NCI-H1105 treated with DMSO at 0.1 percent for 48 hours (cell line): ENCODE measurements around the gene HMSD.

Source experiments
- DNase-seq: peaks from one replicate; lab custom pipeline; 2025; lab: John Stamatoyannopoulos, UW

The HMSD gene

DNA sequence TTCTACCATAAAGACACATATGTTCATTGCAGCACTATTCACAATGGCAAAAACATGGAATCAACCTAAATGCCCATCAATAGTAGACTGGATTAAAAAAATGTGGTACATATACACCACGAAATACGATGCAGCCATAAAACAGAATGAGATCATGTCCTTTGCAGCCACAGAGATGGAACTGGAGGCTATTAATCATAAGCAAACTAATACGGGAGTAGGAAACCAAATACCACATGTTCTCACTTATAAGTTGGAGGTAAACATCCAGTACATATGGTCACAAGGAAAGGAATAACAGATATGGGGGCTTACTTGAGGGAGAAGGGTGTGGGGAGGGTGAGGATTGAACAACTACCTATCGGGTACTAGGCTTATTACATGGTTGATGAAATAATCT is 7.7 kb downstream of the HMSD start:
- DNase-seq: no peak

DNA sequence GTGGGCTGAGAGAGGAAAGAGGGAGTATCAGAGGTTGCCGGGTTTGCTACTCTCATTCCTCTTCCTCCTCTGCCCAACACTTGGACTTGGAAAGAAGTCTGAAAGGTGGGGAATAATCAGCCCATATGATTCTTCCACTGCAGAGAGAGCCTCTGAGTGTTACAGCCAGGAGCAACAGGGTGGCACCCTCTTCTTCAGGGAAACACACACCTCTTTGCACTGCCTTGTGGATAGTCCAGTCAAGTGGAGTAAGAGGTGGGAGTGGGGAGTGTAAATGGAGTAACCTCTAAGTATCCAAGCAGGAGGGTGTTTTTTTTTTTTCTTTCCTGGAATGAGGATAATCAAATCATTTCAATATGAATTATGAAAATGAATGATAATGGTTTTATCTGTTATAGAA is 11.8 kb downstream of the HMSD start:
- no peak for DNase-seq

DNA sequence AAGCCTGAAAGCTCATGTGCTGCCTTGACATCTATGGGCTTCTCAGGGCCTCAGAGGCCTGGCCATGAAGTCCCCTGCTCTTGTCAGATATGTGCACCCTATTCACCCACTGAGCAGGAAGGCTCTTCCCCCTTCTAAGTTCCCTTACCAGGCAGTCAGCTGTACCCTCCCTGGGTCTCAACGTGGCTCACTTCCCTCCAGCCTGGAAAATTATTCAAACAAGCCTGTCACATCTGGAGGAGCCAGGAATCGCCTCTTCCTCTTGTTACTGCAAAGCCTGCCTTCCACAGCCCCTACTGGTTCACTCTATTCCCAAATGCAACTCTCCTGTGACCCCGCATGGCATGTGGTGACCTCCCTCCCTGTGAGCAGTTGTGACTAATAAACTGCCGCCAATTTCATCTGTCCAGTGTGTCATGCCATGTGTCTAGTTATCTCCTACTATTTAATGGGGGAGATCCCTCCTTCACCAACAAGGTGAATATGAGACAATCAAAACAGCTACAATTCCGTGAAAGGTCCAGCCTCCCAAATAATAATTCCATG is 12.4 kb downstream of the HMSD start:
- no peak for DNase-seq

DNA sequence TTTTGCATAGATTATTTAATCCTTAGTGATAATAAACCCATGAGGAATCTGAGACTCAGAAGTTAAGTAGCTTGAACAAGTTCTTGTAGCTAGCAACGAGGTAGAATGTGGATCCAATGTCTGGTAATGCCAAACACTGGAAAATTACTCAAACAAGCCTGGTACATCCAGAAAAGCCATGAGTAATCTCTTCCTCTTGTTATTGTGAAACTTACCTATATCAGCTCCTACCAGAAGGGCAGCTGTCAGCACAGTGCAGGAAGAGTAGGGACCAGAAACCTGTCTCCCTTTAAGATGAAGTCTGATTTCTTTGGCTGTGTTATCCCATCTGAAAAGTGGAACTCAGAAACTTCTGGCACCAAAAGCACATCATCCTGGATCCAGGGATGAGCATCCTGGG is 13.0 kb downstream of the HMSD start:
- no peak for DNase-seq

DNA sequence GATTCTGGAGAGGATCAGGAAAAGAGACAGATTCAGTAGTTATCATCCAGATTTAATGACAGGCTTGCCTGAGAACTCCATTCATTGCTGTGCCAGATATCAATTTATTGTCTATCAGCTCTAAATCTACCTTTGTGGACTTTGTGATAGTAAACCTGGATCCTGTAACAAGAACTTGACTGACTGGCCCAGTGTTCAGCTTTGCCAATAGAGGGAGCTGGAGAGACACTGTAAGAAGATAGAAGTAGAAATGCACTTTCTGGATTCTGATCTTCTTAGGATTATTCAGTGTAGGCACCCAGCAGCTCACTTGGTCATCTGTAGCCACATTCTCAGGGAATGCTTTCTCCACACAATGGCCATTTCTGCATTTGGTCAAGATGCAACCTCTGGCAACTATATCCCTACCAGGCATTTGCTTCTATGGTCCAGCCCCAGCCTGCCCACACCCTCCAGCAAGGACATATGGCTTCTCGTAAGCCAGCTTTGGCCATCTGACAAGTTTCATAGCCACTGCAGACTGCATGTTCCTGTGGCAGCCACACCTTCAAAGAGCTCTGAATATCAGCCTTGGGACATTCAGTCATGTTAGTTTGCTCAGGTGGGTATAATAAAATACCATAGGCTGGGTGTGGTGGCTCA is 14.6 kb downstream of the HMSD start:
- DNase-seq: peak; percentile 54

DNA sequence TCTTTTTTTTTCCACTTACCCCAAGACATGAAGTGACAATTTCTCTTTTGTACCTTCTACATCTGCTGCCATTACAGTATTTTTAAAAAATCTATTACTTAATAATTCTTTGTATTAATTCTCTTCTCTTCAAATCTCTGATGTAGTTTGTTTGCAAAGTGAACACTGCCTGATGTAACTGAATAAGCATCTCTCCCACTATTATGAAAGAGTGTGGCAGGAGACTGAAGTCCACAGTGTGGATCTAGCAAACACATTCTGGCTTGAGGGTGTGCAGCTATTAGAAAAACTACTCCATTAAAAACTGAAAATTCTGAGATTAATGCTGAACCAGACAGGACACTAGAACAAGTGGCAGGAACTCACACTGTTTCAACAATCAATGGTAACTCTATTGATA is 15.8 kb downstream of the HMSD start:
- no peak for DNase-seq

DNA sequence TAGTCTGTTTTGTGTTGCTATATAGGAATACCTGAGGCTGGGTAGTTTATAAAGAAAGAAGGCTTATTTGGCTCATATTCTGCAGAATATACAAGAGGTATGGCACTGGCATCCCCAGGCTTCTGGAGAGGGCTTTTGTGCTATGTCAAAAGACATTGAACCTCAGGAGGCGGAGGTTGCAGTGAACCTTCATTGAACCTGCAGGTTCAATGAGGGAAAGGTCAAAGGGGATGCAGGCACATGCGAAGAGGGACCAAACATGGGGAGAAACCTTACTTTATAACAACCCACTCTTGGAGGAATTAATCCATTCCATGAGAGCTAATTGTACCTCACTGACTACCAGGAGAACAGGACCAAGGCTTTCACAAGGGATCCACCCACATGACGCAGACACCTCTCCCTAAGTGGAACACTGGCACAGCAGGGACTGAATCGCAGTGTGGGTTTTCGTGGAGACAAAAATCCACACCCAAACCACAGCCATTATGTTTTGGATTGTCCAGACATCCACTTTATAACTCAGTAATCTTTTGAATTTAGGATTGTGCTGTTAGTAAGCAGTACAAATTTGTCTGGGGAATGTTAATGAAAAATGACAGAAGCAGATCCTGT is 16.7 kb downstream of the HMSD start:
- no peak for DNase-seq

DNA sequence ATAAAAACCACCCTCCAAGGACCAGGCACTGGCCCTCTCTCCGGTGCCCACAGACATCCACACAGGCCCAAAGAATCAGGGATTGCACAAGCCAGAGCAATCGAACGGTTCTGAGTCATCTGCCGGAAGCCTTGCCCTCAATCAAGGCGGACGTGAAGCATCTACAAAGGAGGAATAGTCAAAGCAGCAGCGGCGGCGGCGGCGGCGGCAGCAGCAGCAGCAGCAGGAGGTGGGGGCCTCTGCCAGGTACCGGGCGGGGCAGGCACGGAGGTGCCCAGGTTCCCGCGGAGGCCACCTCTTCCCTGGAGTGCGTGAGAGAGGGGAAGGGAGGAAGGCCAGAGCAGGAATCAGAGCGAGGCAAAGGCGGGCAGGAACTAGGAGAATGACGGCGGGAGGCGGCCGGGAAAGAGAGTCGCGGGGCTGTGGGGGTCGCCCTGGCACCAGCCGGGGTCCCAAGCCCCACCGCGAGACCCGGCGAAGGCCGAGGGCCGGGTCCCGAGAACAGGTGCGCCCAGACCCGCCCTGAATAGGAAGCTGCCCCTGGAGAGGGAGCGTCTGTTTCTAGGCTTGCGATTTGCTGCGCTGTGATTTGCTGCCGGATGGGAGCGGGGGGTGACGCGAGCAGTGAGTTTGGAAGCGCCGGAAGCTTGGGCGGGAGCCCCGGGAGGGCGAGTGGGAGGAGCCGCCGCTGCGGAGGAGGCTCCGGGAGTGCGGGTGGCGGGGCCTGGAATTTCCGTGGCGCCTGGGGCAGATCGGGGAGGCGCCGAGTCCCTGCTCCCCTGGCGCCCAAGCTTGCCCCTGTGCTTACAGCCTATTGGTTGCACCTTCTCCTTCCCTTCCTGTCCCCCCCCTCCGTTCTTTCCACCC is 21.1 kb downstream of the HMSD start, which contains the start of gene SERPINB8:
TSS of gene SERPINB8 (plus strand) at position 140 of the 867 bp plus-strand sequence. CDS start 8,228 bp downstream, outside the sequence.
- peak; percentile 95 for DNase-seq

DNA sequence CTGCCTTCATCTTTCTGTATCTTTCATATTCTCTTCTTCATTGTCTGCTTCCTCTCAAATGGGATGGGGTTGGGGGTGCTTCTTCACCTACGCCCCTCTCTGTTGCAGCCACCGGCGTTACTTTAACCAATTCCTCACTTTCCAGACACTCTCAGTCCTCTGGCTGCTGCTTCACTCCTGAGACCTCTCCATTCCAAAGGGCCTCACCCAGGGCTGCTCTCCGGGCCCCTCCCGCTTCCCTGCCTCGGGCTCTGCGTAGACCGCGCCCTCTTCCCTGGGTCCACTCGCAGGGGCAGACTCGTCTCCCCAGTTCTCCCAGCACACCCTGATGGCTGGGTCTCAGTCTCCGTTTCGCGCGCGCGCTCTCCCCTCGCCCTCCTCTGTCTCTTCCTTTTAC is 21.7 kb downstream of the HMSD start:
- no peak for DNase-seq

DNA sequence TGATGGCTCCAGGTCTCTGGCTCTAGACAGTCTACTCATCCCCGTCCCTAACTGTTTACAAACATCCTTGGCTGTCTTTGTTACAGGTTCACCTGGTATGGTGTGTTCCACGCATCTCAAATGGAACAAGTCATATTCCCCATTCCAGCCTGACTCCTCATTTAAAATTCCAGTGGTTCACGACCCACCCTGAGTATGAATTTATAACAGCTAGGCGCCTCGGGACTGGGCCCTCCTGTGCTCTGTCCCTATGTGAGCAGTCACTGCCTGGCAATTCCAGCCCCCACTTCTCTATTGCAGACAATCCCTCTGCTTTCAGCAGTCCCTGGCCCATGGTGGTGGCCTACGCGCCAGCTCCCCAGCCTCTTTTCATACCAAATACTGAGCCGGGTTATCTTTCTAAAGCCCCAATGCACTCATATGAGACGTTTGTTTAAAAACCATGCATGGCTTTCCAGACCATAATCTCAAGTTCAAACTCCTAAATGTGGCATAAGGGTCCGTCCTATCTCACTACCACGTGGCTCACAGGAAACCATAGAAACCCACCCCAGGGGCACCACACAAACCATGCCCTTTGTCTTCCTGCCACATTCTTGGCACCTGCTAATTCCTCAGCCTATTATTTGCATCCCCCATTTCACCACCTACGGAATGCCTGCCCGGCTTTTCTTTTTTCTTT is 22.4 kb downstream of the HMSD start:
- no peak for DNase-seq

DNA sequence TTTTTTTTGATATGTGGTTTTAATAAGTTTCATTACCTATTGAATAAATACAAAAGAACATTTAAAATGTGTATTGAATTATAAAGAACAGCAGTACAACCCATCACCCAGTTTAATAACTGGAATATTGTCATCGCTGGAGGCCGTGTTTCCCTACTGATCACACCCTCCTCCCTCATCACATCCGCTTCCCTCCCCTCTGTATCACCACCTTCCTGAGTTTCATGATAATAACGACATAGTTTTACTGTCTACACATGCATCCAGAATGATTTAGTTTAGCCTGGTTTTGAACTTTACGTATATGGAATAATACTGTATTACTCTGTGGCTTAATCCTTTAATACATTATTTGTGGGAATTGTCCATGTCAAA is 22.9 kb downstream of the HMSD start:
- DNase-seq: no peak

DNA sequence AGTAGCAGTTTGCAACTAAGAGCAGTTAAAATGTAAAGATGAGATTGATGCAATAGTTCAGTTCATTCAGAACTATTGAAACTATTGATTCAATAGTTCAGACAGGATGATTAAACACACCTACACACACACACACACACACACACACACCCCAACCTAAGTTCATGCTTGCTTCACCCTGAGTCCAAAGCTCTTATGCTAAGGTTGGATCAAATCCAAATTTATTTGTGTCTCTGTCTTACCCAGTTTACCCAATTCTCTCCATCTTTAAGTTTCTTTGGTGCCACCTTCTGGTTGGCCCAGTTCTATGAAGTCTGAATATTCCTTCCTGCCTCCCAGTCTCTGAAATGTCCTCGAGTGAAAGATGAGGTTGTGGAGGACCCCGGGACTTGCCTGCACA is 25.9 kb downstream of the HMSD start:
- peak; percentile 10 for DNase-seq

DNA sequence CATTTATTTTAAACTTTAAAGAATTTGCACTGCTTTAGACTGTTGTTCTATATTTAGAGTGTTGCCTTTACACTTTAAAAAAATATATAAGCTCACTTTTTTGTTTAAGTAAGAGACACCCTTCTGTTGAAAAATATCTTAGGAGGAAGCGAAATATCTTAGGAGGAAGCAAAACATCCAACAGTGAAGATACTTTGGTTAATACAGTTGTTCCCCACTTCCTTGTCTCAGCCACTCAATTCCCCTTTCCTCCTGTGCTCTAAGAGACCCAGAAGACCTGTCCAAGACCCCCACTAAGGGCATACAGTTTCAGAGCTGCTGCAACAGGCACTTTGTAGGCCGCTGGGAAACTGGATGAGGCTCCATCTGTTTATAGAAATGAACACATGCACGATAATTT is 26.5 kb downstream of the HMSD start:
- DNase-seq: no peak

DNA sequence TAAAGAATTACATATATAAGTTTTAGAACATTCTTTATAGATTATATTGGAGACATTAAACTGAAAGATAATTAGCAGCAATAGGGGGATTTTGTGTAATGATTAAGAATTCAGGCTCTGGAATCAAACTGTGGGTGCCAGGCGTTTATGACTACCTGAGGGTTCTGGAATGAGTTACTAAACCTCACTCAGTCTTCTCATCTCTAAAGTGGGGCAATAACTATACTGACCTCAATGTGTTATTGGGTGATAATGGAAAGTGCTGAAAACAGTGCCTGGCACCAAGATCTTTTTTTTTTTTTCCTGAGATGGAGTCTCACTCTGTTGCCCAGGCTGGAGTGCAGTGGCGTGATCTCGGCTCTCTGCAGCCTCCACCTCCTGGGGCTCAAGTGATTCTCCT is 27.9 kb downstream of the HMSD start:
- no peak for DNase-seq

DNA sequence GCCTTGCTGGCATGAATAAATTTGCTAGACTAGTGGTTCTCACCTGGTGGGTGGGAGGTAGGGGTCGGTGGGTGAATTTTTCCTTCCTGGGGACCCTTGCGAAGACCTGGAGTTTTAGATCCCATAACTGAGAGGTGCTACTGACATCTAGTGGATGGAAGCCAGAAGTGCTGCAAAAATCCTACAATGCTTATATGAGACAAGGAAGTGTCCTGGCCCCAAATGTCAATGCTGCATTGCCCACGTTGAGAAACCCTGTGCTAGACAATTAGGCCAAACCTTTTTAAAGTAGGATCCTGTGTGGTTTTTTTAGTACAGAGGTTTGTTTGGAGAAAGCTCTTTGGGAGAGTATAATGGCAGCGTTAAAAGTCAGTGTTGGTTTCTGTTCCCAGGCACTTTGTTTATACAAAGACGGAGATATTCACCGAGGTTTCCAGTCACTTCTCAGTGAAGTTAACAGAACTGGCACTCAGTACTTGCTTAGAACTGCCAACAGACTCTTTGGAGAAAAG is 30.4 kb downstream of the HMSD start:
- peak; percentile 55 for DNase-seq

DNA sequence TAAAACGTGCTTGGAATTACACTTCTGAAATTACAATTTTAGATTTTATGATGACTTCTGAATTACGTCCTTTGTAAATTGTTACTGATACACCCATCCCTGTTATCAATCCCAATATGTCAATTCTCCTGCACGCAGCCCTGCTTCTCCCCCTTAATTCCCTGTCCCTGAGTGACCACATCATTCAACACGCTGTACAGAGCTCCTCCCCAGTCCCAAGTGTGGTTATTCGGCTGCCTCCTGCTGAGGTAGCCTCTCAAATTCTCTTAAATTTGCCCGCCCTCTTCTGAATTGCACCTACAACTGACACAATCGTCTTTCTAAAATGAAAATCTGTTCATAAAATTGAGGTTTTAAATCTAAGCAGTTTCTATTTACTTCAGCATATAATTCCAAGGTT is 30.9 kb downstream of the HMSD start:
- no peak for DNase-seq

DNA sequence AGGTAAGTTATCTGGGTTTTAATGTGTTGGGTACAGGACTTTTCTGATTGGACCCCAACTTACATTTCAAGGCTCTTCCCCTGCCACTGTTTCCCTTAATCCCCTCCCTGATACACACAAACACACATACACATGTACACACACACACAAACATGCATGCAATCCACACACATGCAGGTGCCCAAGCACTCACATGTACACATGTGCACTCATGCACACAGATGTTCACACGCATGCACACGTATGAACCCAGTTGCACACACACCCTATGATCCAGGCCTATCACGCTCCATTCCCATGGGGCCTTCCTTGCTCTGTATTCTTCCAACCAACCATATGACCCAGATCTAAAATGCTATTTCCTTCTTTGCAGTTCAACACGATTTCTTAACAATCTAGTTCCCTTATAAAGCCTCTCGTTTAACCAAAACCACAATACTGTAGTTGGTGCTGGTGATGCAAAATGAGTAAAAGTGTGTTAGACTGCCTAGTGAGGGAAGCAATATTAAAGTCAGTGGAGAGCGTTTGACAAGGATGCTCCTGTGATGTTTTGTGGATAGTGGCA is 31.9 kb downstream of the HMSD start:
- no peak for DNase-seq

DNA sequence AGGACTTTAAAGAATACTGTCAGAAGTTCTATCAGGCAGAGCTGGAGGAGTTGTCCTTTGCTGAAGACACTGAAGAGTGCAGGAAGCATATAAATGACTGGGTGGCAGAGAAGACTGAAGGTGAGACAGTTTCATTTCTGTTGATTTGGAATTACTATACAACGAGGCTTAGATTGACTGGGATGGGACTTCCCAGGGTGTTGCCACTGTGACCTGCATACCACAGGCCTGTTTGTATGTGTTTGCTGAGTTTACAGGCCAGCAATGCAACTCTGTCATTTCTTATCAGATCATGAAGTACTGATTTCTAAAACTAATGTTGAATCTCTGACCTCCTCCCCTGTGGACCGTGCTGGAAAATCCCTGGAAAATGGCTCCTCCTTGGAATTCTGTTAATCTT is 32.6 kb downstream of the HMSD start:
- no peak for DNase-seq

DNA sequence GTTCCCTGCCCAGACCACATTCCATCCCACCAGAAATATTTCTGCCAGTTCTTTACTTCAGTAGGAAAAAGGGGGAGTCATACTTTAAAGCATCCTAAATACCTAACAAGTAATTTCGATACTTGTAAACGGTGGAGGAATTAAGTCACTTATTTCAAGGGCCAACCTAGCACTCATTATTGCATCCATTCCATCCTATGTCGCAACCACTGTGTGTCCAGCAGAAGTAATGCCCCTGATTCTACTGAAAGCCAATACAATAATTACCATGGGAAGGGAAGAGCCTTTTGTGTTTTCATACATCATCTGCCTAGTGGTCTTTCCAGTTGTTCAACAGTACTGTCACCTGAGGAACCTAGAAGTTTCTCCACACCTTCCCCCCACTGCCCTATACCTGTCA is 33.3 kb downstream of the HMSD start:
- no peak for DNase-seq

DNA sequence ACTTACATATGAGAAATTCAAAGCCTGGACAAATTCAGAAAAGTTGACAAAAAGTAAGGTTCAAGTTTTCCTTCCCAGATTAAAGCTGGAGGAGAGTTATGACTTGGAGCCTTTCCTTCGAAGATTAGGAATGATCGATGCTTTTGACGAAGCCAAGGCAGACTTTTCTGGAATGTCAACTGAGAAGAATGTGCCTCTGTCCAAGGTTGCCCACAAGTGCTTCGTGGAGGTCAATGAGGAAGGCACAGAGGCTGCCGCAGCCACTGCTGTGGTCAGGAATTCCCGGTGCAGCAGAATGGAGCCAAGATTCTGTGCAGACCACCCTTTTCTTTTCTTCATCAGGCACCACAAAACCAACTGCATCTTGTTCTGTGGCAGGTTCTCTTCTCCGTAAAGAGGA is 37.8 kb downstream of the HMSD start:
- no peak for DNase-seq

DNA sequence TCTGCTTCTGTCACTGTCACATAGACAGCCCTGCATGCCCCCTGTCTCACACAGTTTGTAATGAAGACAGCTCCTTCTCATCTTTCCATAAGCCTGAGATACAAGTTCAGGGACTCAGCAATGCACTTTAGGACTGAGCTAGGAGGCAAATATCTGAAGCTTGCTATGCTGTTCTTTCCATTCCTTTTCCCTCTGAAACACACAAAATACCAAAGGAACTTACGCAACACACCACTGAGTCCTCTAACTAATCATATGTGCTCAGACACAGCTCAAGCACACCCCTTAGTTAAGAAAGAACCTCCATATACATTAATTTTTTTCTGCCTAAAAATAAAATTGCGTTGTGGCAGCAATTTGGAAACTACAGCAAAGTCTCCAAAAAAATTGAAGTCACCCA is 38.6 kb downstream of the HMSD start:
- no peak for DNase-seq

DNA sequence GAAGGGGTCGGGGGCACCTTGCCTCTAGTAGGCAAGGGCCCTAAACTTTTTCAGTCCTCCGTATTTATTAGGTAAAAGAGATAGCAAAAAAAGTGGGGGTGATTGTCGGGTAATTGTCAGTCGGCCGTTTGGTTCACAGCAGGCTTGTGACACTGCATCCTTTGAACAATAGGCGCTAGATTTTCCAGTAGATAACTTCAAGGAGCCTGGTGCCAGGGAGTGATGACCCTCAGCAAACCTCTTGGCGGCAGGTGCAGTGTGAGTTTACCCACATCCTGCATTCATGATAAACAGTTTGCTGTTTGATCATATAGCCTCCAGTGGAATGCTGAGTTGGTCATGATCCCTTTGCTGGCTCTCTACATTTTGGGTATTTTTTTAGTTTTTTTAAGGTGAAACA is 43.6 kb downstream of the HMSD start:
- DNase-seq: no peak
